VCaP (cell line): ENCODE data around the gene FIGNL1.

ENCODE experiments used
- H3K27ac ChIP-seq: fragments of 450-650 bp; 2 replicates; pipeline ENCODE4 v1.5.1; 2017
- CTCF ChIP-seq: fragments of 450-650 bp; conservative IDR thresholded peaks from 2 replicates; pipeline ENCODE4 v1.5.1; 2017; ENCODE audit warnings: mild to moderate bottlenecking, moderate library complexity

Gene FIGNL1

GRCh38 chr7:50471970-50472369, 21.8 kb upstream of the FIGNL1 start:
- no peak for TF ChIP-seq CTCF
- no peak overlapping the region for H3K27ac ChIP-seq

- H3K27ac ChIP-seq = no peak overlapping the region
- no peak for TF ChIP-seq CTCF
Observed at GRCh38 chr7:50470250-50471163, 20.4 kb upstream of the FIGNL1 start.

GRCh38 chr7:50469181-50469580, 19.0 kb upstream of the FIGNL1 start:
- TF ChIP-seq CTCF = no peak
- no peak overlapping the region for H3K27ac ChIP-seq

GRCh38 chr7:50467817-50468610, 17.9 kb upstream of the FIGNL1 start:
- H3K27ac ChIP-seq = peak overlapping the region; percentile 35; the same call in 1 of the 2 replicates
- TF ChIP-seq CTCF = peak; percentile 97

GRCh38 chr7:50466815-50467585, 16.9 kb upstream of the FIGNL1 start:
- no peak for TF ChIP-seq CTCF
- peak overlapping the region; percentile 35; the same call in 1 of the 2 replicates for H3K27ac ChIP-seq

- no peak for TF ChIP-seq CTCF
- H3K27ac ChIP-seq = no peak overlapping the region
Observed at GRCh38 chr7:50463035-50463434, 12.9 kb upstream of the FIGNL1 start.
